WTC11 (cell line): ENCODE measurements around the gene CDR2. TPM values are rescaled to one million over a fixed set of nuclear protein-coding genes. Genes with fewer than 3 reads are reported as not detected.
A peak's percentile ranks its signal among the peaks of the same experiment; 100 is the strongest.

Experiments used
- ATAC-seq: fragments of 200-7000 bp; cut with Tn5 transposase; 2 replicates; pipeline ENCODE4 v1.10.0; 2021; ENCODE audit warnings: mild to moderate bottlenecking, moderate library complexity
- CTCF ChIA-PET: fragments of 300-600 bp; sonication (Branson Sonifier 250); formaldehyde crosslinking; loops from one replicate; lab custom pipeline; 2021; ENCODE audit warnings: antibody characterized with exemption; lab: Charles Lee
- POLR2A ChIA-PET: fragments of 350-600 bp; sonication (Branson Sonifier 250); formaldehyde crosslinking; loops from one replicate; lab custom pipeline; 2021; ENCODE audit warnings: antibody characterized with exemption; lab: Charles Lee
- DNase-seq: peaks from one replicate; pipeline ENCODE4 v3.0.0; 2021; ENCODE audit warnings: low spot score
- H3K27ac Mint-ChIP-seq: 2 replicates; pipeline ENCODE4 v1.8.0; 2021; ENCODE audit warnings: mixed read lengths
- H3K27me3 Mint-ChIP-seq: 2 replicates; pipeline ENCODE4 v1.8.0; 2021; ENCODE audit warnings: low read depth, mild to moderate bottlenecking, moderate library complexity, mixed read lengths
- H3K36me3 Mint-ChIP-seq: 2 replicates; pipeline ENCODE4 v1.8.0; 2021; ENCODE audit warnings: mixed read lengths
- H3K4me1 Mint-ChIP-seq: 2 replicates; pipeline ENCODE4 v1.8.0; 2022; ENCODE audit warnings: mixed read lengths
- H3K4me3 Mint-ChIP-seq: 2 replicates; pipeline ENCODE4 v1.8.0; 2021; ENCODE audit warnings: mild to moderate bottlenecking, moderate library complexity, mixed read lengths
- H3K9me3 Mint-ChIP-seq: 2 replicates; pipeline ENCODE4 v1.8.0; 2021; ENCODE audit warnings: mixed read lengths
- ETV6 ChIP-seq: sonication (generic); formaldehyde crosslinking; IDR thresholded peaks from 2 replicates; pipeline ENCODE4 v1.8.1; 2022; ENCODE audit warnings: mild to moderate bottlenecking, missing genetic modification reagents
- FOXJ3 ChIP-seq: sonication (generic); formaldehyde crosslinking; IDR thresholded peaks from 2 replicates; pipeline ENCODE4 v1.9.0; 2021; ENCODE audit warnings: missing genetic modification reagents, mild to moderate bottlenecking, borderline replicate concordance
- FOXK1 ChIP-seq: sonication (generic); formaldehyde crosslinking; IDR thresholded peaks from 2 replicates; pipeline ENCODE4 v1.8.0; 2022; ENCODE audit warnings: mild to moderate bottlenecking, moderate library complexity, missing genetic modification reagents
- IRF2 ChIP-seq: sonication (generic); formaldehyde crosslinking; IDR thresholded peaks from 2 replicates; pipeline ENCODE4 v1.8.0; 2022; ENCODE audit warnings: low read depth, missing genetic modification reagents, borderline replicate concordance
- JAZF1 ChIP-seq: fragments of 250-450 bp; sonication (Bioruptor Pico); IDR thresholded peaks from 2 replicates; pipeline ENCODE4 v1.9.0; 2021; ENCODE audit warnings: moderate library complexity, mild to moderate bottlenecking, inconsistent platforms
- MYBL2 ChIP-seq: sonication (generic); formaldehyde crosslinking; IDR thresholded peaks from 2 replicates; pipeline ENCODE4 v1.8.1; 2023; ENCODE audit warnings: mild to moderate bottlenecking, moderate library complexity, missing genetic modification reagents
- NR1H2 ChIP-seq: sonication (generic); formaldehyde crosslinking; IDR thresholded peaks from 2 replicates; pipeline ENCODE4 v1.9.0; 2021; ENCODE audit warnings: mild to moderate bottlenecking, moderate library complexity, missing genetic modification reagents
- RORB ChIP-seq: fragments of 250-450 bp; sonication (Bioruptor Pico); IDR thresholded peaks from 2 replicates; pipeline ENCODE4 v1.9.0; 2021; ENCODE audit warnings: mild to moderate bottlenecking
- SMAD3 ChIP-seq: sonication (generic); formaldehyde crosslinking; IDR thresholded peaks from 2 replicates; pipeline ENCODE4 v1.8.0; 2022; ENCODE audit warnings: missing genetic modification reagents, mild to moderate bottlenecking, borderline replicate concordance
- SP1 ChIP-seq: sonication (generic); formaldehyde crosslinking; conservative IDR thresholded peaks from 2 replicates; pipeline ENCODE4 v1.8.1; 2022; ENCODE audit warnings: missing genetic modification reagents
- ZNF263 ChIP-seq: sonication (generic); formaldehyde crosslinking; IDR thresholded peaks from 2 replicates; pipeline ENCODE4 v1.8.1; 2022; ENCODE audit warnings: low read depth, mild to moderate bottlenecking, moderate library complexity, missing genetic modification reagents
- ZNF416 ChIP-seq: fragments of 250-450 bp; sonication (Bioruptor Pico); IDR thresholded peaks from 2 replicates; pipeline ENCODE4 v1.9.0; 2021; ENCODE audit warnings: mild to moderate bottlenecking, inconsistent platforms
- total RNA-seq: library from RNA; stranded (reverse); gene quantifications from 3 replicates; pipeline ENCODE4 v1.2.3, GENCODE V29; 2021
- TF ChIP-seq, protein P1 (sequence below): sonication (generic); formaldehyde crosslinking; IDR thresholded peaks from 2 replicates; pipeline ENCODE4 v1.8.1; 2022; ENCODE audit warnings: missing genetic modification reagents, borderline replicate concordance
- TF ChIP-seq, protein P2 (sequence below): fragments of 250-450 bp; sonication (Bioruptor Pico); IDR thresholded peaks from 2 replicates; pipeline ENCODE4 v2.1.2; 2022; ENCODE audit warnings: mild to moderate bottlenecking, moderate library complexity
- TF ChIP-seq, protein P3 (sequence below): sonication (generic); formaldehyde crosslinking; IDR thresholded peaks from 2 replicates; pipeline ENCODE4 v1.8.1; 2023; ENCODE audit warnings: mild to moderate bottlenecking, moderate library complexity, missing genetic modification reagents
- TF ChIP-seq, protein P4 (sequence below): sonication (generic); formaldehyde crosslinking; IDR thresholded peaks from 2 replicates; pipeline ENCODE4 v1.8.0; 2022; ENCODE audit warnings: mild to moderate bottlenecking, missing genetic modification reagents
- TF ChIP-seq, protein P5 (sequence below): sonication (generic); formaldehyde crosslinking; IDR thresholded peaks from 2 replicates; pipeline ENCODE4 v1.8.1; 2022; ENCODE audit warnings: low read depth, missing genetic modification reagents, borderline replicate concordance
- TF ChIP-seq, protein P6 (sequence below): fragments of 250-450 bp; sonication (Bioruptor Pico); conservative IDR thresholded peaks from 2 replicates; pipeline ENCODE4 v1.9.0; 2021; ENCODE audit warnings: mild to moderate bottlenecking
- TF ChIP-seq, protein P7 (sequence below): sonication (generic); formaldehyde crosslinking; IDR thresholded peaks from 2 replicates; pipeline ENCODE4 v1.8.1; 2022; ENCODE audit warnings: low read depth, mild to moderate bottlenecking, moderate library complexity, missing genetic modification reagents, borderline replicate concordance

The CDR2 gene
- total RNA-seq, 1 experiment from 2014 or later, result 40.9 TPM

DNA sequence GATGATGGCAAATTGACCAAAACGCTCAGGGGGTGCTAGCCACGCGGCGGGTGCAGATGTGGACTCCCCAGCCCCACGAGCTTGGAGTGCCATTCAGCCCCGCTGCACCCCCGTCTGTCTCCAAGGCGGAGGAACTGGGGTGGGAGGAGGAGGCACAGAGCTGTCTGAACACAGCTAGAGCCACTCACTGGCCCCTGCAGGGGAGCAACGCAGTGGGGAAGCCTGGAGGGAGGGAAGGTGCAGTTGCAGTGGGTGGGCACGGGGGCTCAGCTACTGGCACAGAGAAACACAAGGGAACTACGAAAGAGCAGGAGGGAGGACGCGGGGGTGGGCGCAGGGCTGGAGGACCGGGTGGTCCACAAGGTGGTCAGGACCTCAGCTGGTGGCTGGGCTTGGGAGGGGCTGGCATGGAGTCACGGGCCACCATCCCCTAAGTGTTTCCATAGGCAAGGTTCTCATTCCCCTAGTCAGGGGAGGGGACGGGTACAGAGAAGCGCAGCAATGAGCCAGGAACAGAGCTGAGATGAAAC lies 46.3 kb upstream of the CDR2 start:
- 0 out of 2 replicates have a peak, but pooled peaks cover 2% of the 10 kb centered on the region for H3K4me1 Mint-ChIP-seq
- H3K9me3 Mint-ChIP-seq, result peaks cover 5% of the 10 kb centered on the region
- CTCF ChIA-PET, result interaction anchor here (0.6 kb wide), 1 partner anchor 1262 kb away, joined by 4 read pairs; no protein-coding TSS in a partner anchor
- no peak overlapping the region for H3K4me3 Mint-ChIP-seq
- H3K27ac Mint-ChIP-seq, result no peak overlapping the region
- no peaks in the 10 kb centered on the region for H3K27me3 Mint-ChIP-seq
- ATAC-seq, result no peak
- TF ChIP-seq MYBL2 (CRISPR knock-in tag) (no peak), FOXJ3 (CRISPR knock-in tag) (no peak), ETV6 (CRISPR knock-in tag) (no peak), ZNF263 (CRISPR knock-in tag) (no peak), FOXK1 (CRISPR knock-in tag) (no peak), IRF2 (CRISPR knock-in tag) (no peak)
- TF ChIP-seq, protein P1, sequence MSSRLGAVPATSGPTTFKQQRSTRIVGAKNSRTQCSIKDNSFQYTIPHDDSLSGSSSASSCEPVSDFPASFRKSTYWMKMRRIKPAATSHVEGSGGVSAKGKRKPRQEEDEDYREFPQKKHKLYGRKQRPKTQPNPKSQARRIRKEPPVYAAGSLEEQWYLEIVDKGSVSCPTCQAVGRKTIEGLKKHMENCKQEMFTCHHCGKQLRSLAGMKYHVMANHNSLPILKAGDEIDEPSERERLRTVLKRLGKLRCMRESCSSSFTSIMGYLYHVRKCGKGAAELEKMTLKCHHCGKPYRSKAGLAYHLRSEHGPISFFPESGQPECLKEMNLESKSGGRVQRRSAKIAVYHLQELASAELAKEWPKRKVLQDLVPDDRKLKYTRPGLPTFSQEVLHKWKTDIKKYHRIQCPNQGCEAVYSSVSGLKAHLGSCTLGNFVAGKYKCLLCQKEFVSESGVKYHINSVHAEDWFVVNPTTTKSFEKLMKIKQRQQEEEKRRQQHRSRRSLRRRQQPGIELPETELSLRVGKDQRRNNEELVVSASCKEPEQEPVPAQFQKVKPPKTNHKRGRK (CRISPR knock-in tag), result no peak
- TF ChIP-seq, protein P2, sequence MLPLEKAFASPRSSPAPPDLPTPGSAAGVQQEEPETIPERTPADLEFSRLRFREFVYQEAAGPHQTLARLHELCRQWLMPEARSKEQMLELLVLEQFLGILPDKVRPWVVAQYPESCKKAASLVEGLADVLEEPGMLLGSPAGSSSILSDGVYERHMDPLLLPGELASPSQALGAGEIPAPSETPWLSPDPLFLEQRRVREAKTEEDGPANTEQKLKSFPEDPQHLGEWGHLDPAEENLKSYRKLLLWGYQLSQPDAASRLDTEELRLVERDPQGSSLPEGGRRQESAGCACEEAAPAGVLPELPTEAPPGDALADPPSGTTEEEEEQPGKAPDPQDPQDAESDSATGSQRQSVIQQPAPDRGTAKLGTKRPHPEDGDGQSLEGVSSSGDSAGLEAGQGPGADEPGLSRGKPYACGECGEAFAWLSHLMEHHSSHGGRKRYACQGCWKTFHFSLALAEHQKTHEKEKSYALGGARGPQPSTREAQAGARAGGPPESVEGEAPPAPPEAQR (CRISPR knock-in tag), result no peak
- TF ChIP-seq, protein P3, sequence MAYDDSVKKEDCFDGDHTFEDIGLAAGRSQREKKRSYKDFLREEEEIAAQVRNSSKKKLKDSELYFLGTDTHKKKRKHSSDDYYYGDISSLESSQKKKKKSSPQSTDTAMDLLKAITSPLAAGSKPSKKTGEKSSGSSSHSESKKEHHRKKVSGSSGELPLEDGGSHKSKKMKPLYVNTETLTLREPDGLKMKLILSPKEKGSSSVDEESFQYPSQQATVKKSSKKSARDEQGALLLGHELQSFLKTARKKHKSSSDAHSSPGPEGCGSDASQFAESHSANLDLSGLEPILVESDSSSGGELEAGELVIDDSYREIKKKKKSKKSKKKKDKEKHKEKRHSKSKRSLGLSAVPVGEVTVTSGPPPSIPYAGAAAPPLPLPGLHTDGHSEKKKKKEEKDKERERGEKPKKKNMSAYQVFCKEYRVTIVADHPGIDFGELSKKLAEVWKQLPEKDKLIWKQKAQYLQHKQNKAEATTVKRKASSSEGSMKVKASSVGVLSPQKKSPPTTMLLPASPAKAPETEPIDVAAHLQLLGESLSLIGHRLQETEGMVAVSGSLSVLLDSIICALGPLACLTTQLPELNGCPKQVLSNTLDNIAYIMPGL (CRISPR knock-in tag), result no peak
- peaks cover 25% of the 10 kb centered on the region for H3K36me3 Mint-ChIP-seq
- POLR2A ChIA-PET, result no interaction called here
- no peak for DNase-seq

DNA sequence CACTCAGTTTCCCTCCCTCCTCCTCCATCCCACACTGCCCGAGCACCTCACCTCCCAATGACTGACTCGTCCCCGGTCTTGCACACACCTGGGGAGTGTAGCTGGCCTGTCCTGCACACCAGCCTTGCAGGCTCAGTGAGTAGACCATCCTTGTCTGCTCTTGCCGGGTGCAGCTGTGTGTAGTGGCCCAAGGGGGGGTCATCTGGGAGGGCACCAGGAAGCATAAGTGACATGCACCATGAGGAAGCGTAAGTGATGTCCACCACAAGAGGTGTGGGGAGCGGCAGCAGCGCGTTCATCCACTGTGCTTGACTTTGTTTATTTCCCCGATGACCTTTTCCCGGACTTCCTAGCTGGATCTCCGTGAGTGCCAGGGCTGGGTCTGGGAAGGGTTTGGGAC lies 45.5 kb upstream of the CDR2 start:
- DNase-seq (no peak), ATAC-seq (no peak)
- 0 out of 2 replicates have a peak, but pooled peaks cover 2% of the 10 kb centered on the region for H3K4me1 Mint-ChIP-seq
- no peak overlapping the region for H3K4me3 Mint-ChIP-seq
- peak overlapping the region; percentile 63; the same call in 1 of the 2 replicates for H3K27ac Mint-ChIP-seq
- CTCF ChIA-PET, result interaction anchor here (0.6 kb wide), 2 partner anchors 60 to 1261 kb away, joined by 4 to 5 read pairs; no protein-coding TSS in a partner anchor
- peaks cover 25% of the 10 kb centered on the region for H3K36me3 Mint-ChIP-seq
- no peaks in the 10 kb centered on the region for H3K27me3 Mint-ChIP-seq
- POLR2A ChIA-PET, result no interaction called here
- TF ChIP-seq, protein P4, sequence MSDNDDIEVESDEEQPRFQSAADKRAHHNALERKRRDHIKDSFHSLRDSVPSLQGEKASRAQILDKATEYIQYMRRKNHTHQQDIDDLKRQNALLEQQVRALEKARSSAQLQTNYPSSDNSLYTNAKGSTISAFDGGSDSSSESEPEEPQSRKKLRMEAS, result no peak
- TF ChIP-seq NR1H2, result no peak
- H3K9me3 Mint-ChIP-seq, result peaks cover 5% of the 10 kb centered on the region

DNA sequence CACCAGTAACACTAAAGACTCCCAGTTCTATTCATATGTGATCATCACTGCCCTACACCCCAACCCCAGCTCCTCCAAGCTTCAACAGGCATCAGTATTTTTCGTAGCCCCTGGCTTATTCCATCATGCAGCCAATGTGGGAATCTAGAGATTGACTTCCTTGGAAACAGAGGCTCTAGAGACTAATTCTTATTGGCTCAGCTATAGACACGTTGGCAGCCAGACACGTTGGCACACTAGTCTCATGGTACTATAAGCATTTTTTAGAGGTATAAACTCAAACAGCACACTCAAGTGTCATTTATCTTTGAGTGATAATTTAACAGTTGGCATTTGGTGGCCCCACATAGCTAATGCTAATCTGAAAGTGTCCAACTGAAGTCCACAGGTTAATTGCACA lies 44.4 kb upstream of the CDR2 start:
- Mint-ChIP-seq H3K4me1 (no peaks in the 10 kb centered on the region), H3K9me3 (peaks cover 5% of the 10 kb centered on the region), H3K4me3 (no peak overlapping the region), H3K27me3 (no peaks in the 10 kb centered on the region), H3K36me3 (peaks cover 20% of the 10 kb centered on the region), H3K27ac (no peak overlapping the region)
- CTCF ChIA-PET, result no interaction called here
- POLR2A ChIA-PET, result interaction anchor here (0.6 kb wide), 1 partner anchor 34 kb away, joined by 7 read pairs; no protein-coding TSS in a partner anchor
- DNase-seq (no peak), ATAC-seq (no peak)
- TF ChIP-seq, protein P5, sequence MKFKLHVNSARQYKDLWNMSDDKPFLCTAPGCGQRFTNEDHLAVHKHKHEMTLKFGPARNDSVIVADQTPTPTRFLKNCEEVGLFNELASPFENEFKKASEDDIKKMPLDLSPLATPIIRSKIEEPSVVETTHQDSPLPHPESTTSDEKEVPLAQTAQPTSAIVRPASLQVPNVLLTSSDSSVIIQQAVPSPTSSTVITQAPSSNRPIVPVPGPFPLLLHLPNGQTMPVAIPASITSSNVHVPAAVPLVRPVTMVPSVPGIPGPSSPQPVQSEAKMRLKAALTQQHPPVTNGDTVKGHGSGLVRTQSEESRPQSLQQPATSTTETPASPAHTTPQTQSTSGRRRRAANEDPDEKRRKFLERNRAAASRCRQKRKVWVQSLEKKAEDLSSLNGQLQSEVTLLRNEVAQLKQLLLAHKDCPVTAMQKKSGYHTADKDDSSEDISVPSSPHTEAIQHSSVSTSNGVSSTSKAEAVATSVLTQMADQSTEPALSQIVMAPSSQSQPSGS (CRISPR knock-in tag), result no peak
- TF ChIP-seq, protein P1 (CRISPR knock-in tag), result no peak
- TF ChIP-seq, protein P6, sequence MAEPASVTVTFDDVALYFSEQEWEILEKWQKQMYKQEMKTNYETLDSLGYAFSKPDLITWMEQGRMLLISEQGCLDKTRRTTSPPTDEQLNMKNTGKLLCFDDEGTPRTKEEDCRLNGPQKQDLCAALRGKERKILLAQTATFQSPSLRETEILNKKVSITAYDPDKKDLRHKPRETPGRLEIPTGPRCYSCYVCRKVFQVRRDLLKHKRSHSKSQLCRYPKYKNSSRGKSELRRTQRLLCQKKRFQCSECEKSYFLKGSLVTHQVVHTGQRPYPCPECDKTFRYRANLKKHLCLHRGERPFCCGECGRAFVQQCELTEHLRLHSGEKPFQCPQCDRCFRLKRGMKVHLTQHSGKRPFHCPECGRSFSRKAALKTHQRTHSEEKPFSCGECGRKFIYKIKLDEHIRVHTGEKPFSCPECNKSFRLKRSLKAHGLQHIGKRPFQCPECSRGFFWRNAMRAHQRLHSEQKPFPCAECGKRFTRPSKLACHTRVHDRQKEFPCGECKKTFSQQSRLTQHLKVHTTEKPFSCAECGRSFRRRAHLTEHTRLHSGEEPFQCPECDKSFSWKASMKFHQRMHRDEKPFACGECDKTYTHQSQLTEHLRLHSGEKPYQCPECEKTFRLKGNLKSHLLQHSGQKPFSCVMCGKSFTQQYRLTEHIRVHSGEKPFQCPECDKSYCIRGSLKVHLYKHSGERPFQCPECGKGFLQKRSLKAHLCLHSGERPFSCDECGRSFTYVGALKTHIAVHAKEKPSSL (CRISPR knock-in tag), result no peak
- no peak for TF ChIP-seq SP1 (CRISPR knock-in tag)
- no peak for TF ChIP-seq SMAD3 (CRISPR knock-in tag)
- TF ChIP-seq, protein P4, result no peak
- TF ChIP-seq, protein P7, sequence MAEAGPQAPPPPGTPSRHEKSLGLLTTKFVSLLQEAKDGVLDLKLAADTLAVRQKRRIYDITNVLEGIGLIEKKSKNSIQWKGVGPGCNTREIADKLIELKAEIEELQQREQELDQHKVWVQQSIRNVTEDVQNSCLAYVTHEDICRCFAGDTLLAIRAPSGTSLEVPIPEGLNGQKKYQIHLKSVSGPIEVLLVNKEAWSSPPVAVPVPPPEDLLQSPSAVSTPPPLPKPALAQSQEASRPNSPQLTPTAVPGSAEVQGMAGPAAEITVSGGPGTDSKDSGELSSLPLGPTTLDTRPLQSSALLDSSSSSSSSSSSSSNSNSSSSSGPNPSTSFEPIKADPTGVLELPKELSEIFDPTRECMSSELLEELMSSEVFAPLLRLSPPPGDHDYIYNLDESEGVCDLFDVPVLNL (CRISPR knock-in tag), result no peak
- TF ChIP-seq ZNF416 (CRISPR knock-in tag), result no peak
- TF ChIP-seq JAZF1 (CRISPR knock-in tag), result no peak
- TF ChIP-seq RORB (CRISPR knock-in tag), result no peak
